AG04450 (cell line): ENCODE results near the gene C11orf97. TPM values are rescaled to one million over a fixed set of nuclear protein-coding genes. Genes with fewer than 3 reads are reported as not detected.
"Not testable (repeated sequence)": the region's sequence is repeated elsewhere in the genome, so short reads cannot be mapped to it uniquely, and the experiment has no call there.

ENCODE experiments used
- CTCF ChIA-PET: fragments of 300-600, 350-600 bp; formaldehyde crosslinking; extraction: SDS; loops from one replicate; lab custom pipeline; 2022; ENCODE audit warnings: antibody characterized with exemption, inconsistent platforms; lab: Charles Lee
- POLR2A ChIA-PET: fragments of 350-600 bp; formaldehyde crosslinking; extraction: SDS; loops from one replicate; lab custom pipeline; 2021; ENCODE audit warnings: antibody characterized with exemption, inconsistent platforms; lab: Yijun Ruan, JAX
- DNase-seq: peaks from one replicate; pipeline ENCODE4 v3.0.0-alpha.2; 2011; ENCODE audit warnings: low read depth, low spot score
- H3K27ac ChIP-seq: one replicate; pipeline ENCODE4 v1.5.1; 2012; ENCODE audit warnings: low read depth, low read length, control low read depth
- H3K27me3 ChIP-seq: one replicate; pipeline ENCODE4 v1.6.0; 2012; ENCODE audit warnings: low read length; ENCODE audit not compliant: control insufficient read depth, insufficient read depth
- H3K4me3 ChIP-seq: 2 replicates; pipeline ENCODE4 v1.5.1; 2011; ENCODE audit warnings: mild to moderate bottlenecking, low read depth, low read length, control low read depth
- H3K9me3 ChIP-seq: 2 replicates; pipeline ENCODE4 v1.5.1; 2012; ENCODE audit warnings: low read length; ENCODE audit not compliant: control insufficient read depth, insufficient read depth
- CTCF ChIP-seq: IDR thresholded peaks from 2 replicates; pipeline ENCODE4 v1.5.1; 2011; ENCODE audit warnings: low read depth, low read length, control low read depth, inconsistent platforms
- polyA plus RNA-seq: library from polyadenylated mRNA; depleted of rRNA; stranded (reverse); fragments of >200 nt; gene quantifications from 2 replicates; pipeline ENCODE4 v1.2.3, GENCODE V29; 2011

The C11orf97 gene
- polyA plus RNA-seq, 1 experiment: not detected

GRCh38 chr11:94500181-94500580 lies 12.1 kb upstream of the C11orf97 start:
- Histone ChIP-seq H3K9me3 (no peaks in the 10 kb centered on the region), H3K27ac (no peak overlapping the region), H3K4me3 (no peak overlapping the region), H3K27me3 (no peaks in the 10 kb centered on the region)
- POLR2A ChIA-PET: no interaction called here
- TF ChIP-seq CTCF: no peak
- no peak for DNase-seq
- CTCF ChIA-PET: interaction anchor here (4.4 kb wide), 1 partner anchor 605 kb away, joined by 79 read pairs; no protein-coding TSS in a partner anchor

DNA sequence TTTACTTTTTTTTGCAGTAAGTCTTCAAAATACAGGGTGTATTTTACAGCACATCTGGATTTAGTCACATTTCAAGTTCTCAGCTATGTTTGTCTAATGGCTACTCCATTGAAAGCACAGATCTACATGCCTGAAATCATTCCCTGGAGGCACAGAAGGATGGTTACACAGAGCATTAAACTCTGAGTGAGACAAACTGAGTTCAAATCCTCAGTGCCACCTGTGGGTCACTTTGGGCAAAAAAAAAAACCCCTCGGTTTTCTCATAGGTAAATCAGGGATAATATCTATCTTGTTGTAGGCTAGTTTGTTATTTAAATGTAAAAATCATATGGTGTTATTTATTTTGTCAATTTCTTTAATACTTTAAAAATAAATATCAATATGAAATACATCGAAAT lies 10.7 kb upstream of the C11orf97 start:
- POLR2A ChIA-PET: no interaction called here
- no peak overlapping the region for H3K4me3 ChIP-seq
- CTCF ChIA-PET: interaction anchor here (0.6 to 4.4 kb wide), 10 partner anchors 15 to 654 kb away, joined by 3 to 79 read pairs (median 4); no protein-coding TSS in a partner anchor
- no peaks in the 10 kb centered on the region for H3K27me3 ChIP-seq
- no peaks in the 10 kb centered on the region for H3K9me3 ChIP-seq
- DNase-seq: no peak
- no peak overlapping the region for H3K27ac ChIP-seq
- no peak for TF ChIP-seq CTCF

DNA sequence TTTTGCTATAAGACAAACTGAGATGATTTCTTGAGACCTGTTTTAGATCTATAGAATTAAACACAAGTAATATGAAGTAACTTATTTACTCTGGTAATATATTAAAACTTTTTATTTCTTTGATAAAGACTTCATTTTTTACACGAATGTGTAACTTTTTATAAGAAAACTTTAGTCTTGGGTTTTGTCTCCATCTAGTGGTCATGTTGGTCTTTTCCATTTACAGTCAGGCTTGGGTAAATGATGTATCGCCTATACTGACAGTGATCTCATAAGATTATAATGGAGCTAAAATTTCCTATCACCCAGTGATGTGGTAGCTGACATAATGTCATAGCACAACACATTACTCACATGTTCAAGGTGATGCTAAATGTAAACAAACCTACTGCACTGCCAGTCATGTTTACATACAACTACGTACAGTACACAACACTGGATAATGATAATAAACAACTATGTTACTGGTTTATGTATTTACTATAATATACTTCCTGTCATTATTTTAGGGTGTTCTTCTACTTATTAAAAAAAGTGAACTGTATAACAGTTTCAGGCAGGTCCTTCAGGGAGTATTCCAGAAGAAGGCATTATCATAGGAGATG lies 7.5 kb upstream of the C11orf97 start:
- H3K9me3 ChIP-seq: no peaks in the 10 kb centered on the region
- TF ChIP-seq CTCF: peak; percentile 71
- H3K27me3 ChIP-seq: no peaks in the 10 kb centered on the region
- POLR2A ChIA-PET: no interaction called here
- H3K27ac ChIP-seq: no peak overlapping the region
- DNase-seq: peak; percentile 34
- no peak overlapping the region for H3K4me3 ChIP-seq
- CTCF ChIA-PET: interaction anchor here (0.5 to 3.4 kb wide), 35 partner anchors 8 to 1289 kb away, joined by 3 to 60 read pairs (median 4); partner anchors contain the start of genes C11orf97 and FUT4

- CTCF ChIA-PET: interaction anchor here (0.6 to 4.1 kb wide), 4 partner anchors 136 to 611 kb away, joined by 4 to 26 read pairs (median 14); no protein-coding TSS in a partner anchor
- H3K27me3 ChIP-seq, DNase-seq, H3K27ac ChIP-seq, H3K4me3 ChIP-seq, H3K9me3 ChIP-seq, POLR2A ChIA-PET: not testable (repeated sequence)
Observed at GRCh38 chr11:94506513-94506912, 5.7 kb upstream of the C11orf97 start.

DNA sequence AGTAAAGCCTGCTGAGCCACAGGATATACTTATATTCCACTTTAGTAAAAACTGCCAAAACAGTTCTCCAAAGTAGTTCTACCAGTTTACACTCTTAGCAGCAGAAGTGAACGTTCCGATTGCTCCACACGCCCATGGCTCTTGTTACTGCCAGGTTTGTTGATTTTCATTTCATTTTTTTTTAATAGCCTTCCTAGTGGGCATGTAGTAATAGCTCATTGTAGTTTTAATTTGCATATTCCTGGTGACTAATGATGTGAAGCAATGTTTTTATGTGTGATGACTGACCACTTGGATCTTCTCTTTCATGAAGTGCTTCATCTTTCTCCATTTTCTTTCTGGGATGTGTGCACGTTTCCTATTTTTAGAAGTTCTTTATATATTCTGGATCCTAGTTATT lies 4.8 kb upstream of the C11orf97 start:
- Histone ChIP-seq H3K4me3 (no peak overlapping the region), H3K27me3 (no peaks in the 10 kb centered on the region), H3K9me3 (no peaks in the 10 kb centered on the region), H3K27ac (no peak overlapping the region)
- ChIA-PET POLR2A (no interaction called here), CTCF (interaction anchor here (1.1 to 4.1 kb wide), 6 partner anchors 12 to 612 kb away, joined by 3 to 24 read pairs (median 4); no protein-coding TSS in a partner anchor)
- no peak for DNase-seq
- TF ChIP-seq CTCF: no peak
